K562 (cell line): ENCODE results near the gene GNG14. TPM values are rescaled to one million over a fixed set of nuclear protein-coding genes. Genes with fewer than 3 reads are reported as not detected.

ENCODE experiments used
- CREBBP ChIP-seq: IDR thresholded peaks from one replicate; pipeline ENCODE4 v1.6.1; 2012; ENCODE audit warnings: low read depth, mild to moderate bottlenecking, control low read depth, inconsistent platforms, low read length
- E4F1 ChIP-seq: fragments of 250-450 bp; sonication (Bioruptor Pico); IDR thresholded peaks from 2 replicates; pipeline ENCODE4 v1.5.0; 2021; ENCODE audit warnings: mild to moderate bottlenecking, borderline replicate concordance
- ERF ChIP-seq: fragments of 450-650 bp; formaldehyde crosslinking; IDR thresholded peaks from 2 replicates; pipeline ENCODE4 v1.4.0; 2020; ENCODE audit warnings: mild to moderate bottlenecking, mixed read lengths
- FOXP4 ChIP-seq: sonication (generic); formaldehyde crosslinking; IDR thresholded peaks from 2 replicates; pipeline ENCODE4 v1.8.0; 2022; ENCODE audit warnings: mild to moderate bottlenecking, missing genetic modification reagents, borderline replicate concordance
- NEUROD1 ChIP-seq: fragments of 150-350 bp; IDR thresholded peaks from 2 replicates; pipeline ENCODE4 v1.6.1; 2014; ENCODE audit warnings: borderline replicate concordance, low read length, low read depth; ENCODE audit not compliant: partially characterized antibody
- NRF1 ChIP-seq, 2 experiments: fragments of 450-650 bp; IDR thresholded peaks in 1 of 2; conservative IDR thresholded peaks in 1 of 2; 2 replicates each; pipeline ENCODE4 v1.6.1; 2014; ENCODE audit warnings: mild to moderate bottlenecking in 2 of 2
- PHF20 ChIP-seq: fragments of 450-650 bp; IDR thresholded peaks from 2 replicates; pipeline ENCODE4 v1.6.1; 2018; ENCODE audit not compliant: partially characterized antibody
- PHTF2 ChIP-seq: fragments of 250-450 bp; sonication (Bioruptor Pico); IDR thresholded peaks from 2 replicates; pipeline ENCODE4 v1.5.0; 2021; ENCODE audit warnings: mild to moderate bottlenecking
- SMARCC2 ChIP-seq: fragments of 450-650 bp; IDR thresholded peaks from 2 replicates; pipeline ENCODE4 v1.6.1; 2017; ENCODE audit warnings: antibody characterized with exemption, moderate library complexity, mild to moderate bottlenecking, low read depth
- ZNF609 ChIP-seq: sonication (generic); formaldehyde crosslinking; IDR thresholded peaks from 2 replicates; pipeline ENCODE4 v1.8.1; 2023; ENCODE audit warnings: missing genetic modification reagents, mild to moderate bottlenecking, borderline replicate concordance
- polyA plus RNA-seq, 8 experiments: library from polyadenylated mRNA; depleted of rRNA in 4 of 8; stranded (reverse) in 5 of 8; unstranded in 3 of 8; fragments of >200 nt; fragmentation: Nextera tagmentation in 2 of 8; fragmentation: Illumina TruSeq in 1 of 8; extraction: Ambion mirVana in 2 of 8; extraction: Trizol in 1 of 8; gene quantifications; 2 replicates each; pipeline versions ENCODE4 v1.2.1 to v1.2.3, GENCODE V29; 2011 to 2014; ENCODE audit warnings: inconsistent platforms in 1 of 8, missing spikeins in 1 of 8
- total RNA-seq, 7 experiments: library from RNA; depleted of rRNA in 6 of 7; stranded (reverse); fragments of >200 nt in 6 of 7; fragmentation: Illumina TruSeq in 2 of 7; extraction: Trizol in 2 of 7; gene quantifications; 2 replicates each; pipeline versions ENCODE4 v1.2.1 to v1.2.3, GENCODE V29; 2011 to 2021; ENCODE audit warnings: low replicate concordance in 1 of 7
- TF ChIP-seq, protein P1 (sequence below): fragments of 450-650 bp; IDR thresholded peaks from 2 replicates; pipeline ENCODE4 v1.7.0; 2016; ENCODE audit warnings: borderline replicate concordance

GNG14 gene
- total and polyA plus RNA-seq, 9 of the 15 experiments (the other 6 are each of a cell fraction or from before 2014, with no cell fraction given) = not detected

GRCh38 chr19:12669270-12670158, 18.3 kb upstream of the GNG14 start (continued):
- TF ChIP-seq E4F1 (CRISPR knock-in tag) = no peak
- peak; percentile 100 for TF ChIP-seq PHF20
- no peak for TF ChIP-seq NEUROD1
- TF ChIP-seq ZNF609 = no peak
- TF ChIP-seq, protein P1, sequence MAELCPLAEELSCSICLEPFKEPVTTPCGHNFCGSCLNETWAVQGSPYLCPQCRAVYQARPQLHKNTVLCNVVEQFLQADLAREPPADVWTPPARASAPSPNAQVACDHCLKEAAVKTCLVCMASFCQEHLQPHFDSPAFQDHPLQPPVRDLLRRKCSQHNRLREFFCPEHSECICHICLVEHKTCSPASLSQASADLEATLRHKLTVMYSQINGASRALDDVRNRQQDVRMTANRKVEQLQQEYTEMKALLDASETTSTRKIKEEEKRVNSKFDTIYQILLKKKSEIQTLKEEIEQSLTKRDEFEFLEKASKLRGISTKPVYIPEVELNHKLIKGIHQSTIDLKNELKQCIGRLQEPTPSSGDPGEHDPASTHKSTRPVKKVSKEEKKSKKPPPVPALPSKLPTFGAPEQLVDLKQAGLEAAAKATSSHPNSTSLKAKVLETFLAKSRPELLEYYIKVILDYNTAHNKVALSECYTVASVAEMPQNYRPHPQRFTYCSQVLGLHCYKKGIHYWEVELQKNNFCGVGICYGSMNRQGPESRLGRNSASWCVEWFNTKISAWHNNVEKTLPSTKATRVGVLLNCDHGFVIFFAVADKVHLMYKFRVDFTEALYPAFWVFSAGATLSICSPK = no peak
- TF ChIP-seq SMARCC2 = no peak
- TF ChIP-seq NRF1 (conservative IDR thresholded peaks at IDR 0.05 in 1 of 2, IDR thresholded peaks at IDR 0.05 in 1 of 2) = no peak
- 0 out of 2 replicates have a peak, but pooled peaks have one; percentile 69 for TF ChIP-seq ERF
- TF ChIP-seq CREBBP = no peak
- TF ChIP-seq FOXP4 (CRISPR knock-in tag) = no peak
- no peak for TF ChIP-seq PHTF2 (CRISPR knock-in tag)
